ENCODE data around the gene MGARP. TPM values are rescaled to one million over a fixed set of nuclear protein-coding genes. Genes with fewer than 3 reads are reported as not detected.

Gene MGARP
- polyA plus RNA-seq, 1 of the 3 experiments (the other 2 are of a cell fraction): 22.9 TPM

GRCh38 chr4:139243448-139244365 is 36.3 kb downstream of the MGARP start (continued):
- TF ChIP-seq NRF1 (IDR thresholded peaks at IDR 0.05; ENCODE audit: low read depth, low read length) (no peak), REST (IDR thresholded peaks at IDR 0.05; ENCODE audit: low read depth, low read length) (no peak; the same call in 1 of the 2 replicates), NFIC (IDR thresholded peaks at IDR 0.05; ENCODE audit: borderline replicate concordance) (0 out of 2 replicates have a peak, but pooled peaks have one; percentile 67), RCOR1 (IDR thresholded peaks at IDR 0.05; ENCODE audit: low read length) (no peak), FOXM1 (IDR thresholded peaks at IDR 0.05; ENCODE audit: low read depth) (peak; percentile 68; the same call in 1 of the 2 replicates), POLR2AphosphoS5 (IDR thresholded peaks at IDR 0.05; ENCODE audit: low read depth, low read length) (0 out of 2 replicates have a peak, but pooled peaks have one; percentile 18), MEF2A (IDR thresholded peaks at IDR 0.05; ENCODE audit: borderline replicate concordance, low read depth) (0 out of 2 replicates have a peak, but pooled peaks have one; percentile 23), TCF12 (IDR thresholded peaks at IDR 0.05) (peak; percentile 59; the same call in 1 of the 2 replicates)
- TF ChIP-seq, protein P1, sequence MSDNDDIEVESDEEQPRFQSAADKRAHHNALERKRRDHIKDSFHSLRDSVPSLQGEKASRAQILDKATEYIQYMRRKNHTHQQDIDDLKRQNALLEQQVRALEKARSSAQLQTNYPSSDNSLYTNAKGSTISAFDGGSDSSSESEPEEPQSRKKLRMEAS (IDR thresholded peaks at IDR 0.05; ENCODE audit: low read depth): peak; percentile 46; the same call in 1 of the 2 replicates

GRCh38 chr4:139242511-139243051 is 37.4 kb downstream of the MGARP start:
- Histone ChIP-seq H4K20me1 (ENCODE audit: insufficient read depth) (no peaks in the 10 kb centered on the region), H3K9me3 (no peaks in the 10 kb centered on the region), H3K27ac (ENCODE audit: low read depth in 2 of 2, low read length in 1 of 2) (peak overlapping the region; percentile 39 to 96), H3K9me2 (no peaks in the 10 kb centered on the region), H3K36me3 (replicated peaks in 1 of 2; ENCODE audit: control insufficient read depth in 1 of 2, insufficient read depth in 2 of 2, low read length in 1 of 2) (no peaks in the 10 kb centered on the region), H3K9ac (peak overlapping the region; percentile 49), H3K4me3 (ENCODE audit: low read depth in 2 of 2, low read length in 1 of 2) (no peak overlapping the region), H3K4me2 (peak overlapping the region; percentile 53), H3K27me3 (ENCODE audit: insufficient read depth) (no peaks in the 10 kb centered on the region), H3F3A (replicated peaks; ENCODE audit: insufficient read depth) (peaks cover 43% of the 10 kb centered on the region), H3K79me2 (ENCODE audit: insufficient read depth) (no peaks in the 10 kb centered on the region), H3K4me1 (ENCODE audit: control insufficient read depth in 1 of 2, insufficient read depth in 2 of 2, low read depth in 1 of 2, low read length in 1 of 2) (peaks cover 3 to 39% of the 10 kb centered on the region in 2 experiments), H2AFZ (ENCODE audit: low read depth) (no peak overlapping the region; the same call in 1 of the 2 replicates)
- peak; percentile 40 for TF ChIP-seq JUND (IDR thresholded peaks at IDR 0.05)
- no peak for TF ChIP-seq ELF1 (IDR thresholded peaks at IDR 0.05)
- no peak for TF ChIP-seq RXRA (IDR thresholded peaks at IDR 0.05; ENCODE audit: borderline replicate concordance, low read depth)
- TF ChIP-seq FOSL2 (IDR thresholded peaks at IDR 0.05; ENCODE audit: borderline replicate concordance, low read depth): peak; percentile 39; the same call in 1 of the 2 replicates
- no peak for TF ChIP-seq ZBTB33 (IDR thresholded peaks at IDR 0.05; ENCODE audit: borderline replicate concordance, low read depth)
- peak; percentile 89 for TF ChIP-seq NFIC (IDR thresholded peaks at IDR 0.05; ENCODE audit: borderline replicate concordance)
- no peak for TF ChIP-seq RAD21 (IDR thresholded peaks at IDR 0.05; ENCODE audit: low read length)
- TF ChIP-seq TCF12 (IDR thresholded peaks at IDR 0.05): peak; percentile 74
- no peak for TF ChIP-seq REST (IDR thresholded peaks at IDR 0.05; ENCODE audit: low read depth, low read length)
- peak in 1 of 2 experiments; percentile 66; a peak in 1 of 4 replicates for TF ChIP-seq EP300 (IDR thresholded peaks at IDR 0.05; ENCODE audit: borderline replicate concordance in 1 of 2, low read depth in 1 of 2, low read length in 1 of 2)
- no peak for TF ChIP-seq GABPA (IDR thresholded peaks at IDR 0.05; ENCODE audit: low read depth)
- TF ChIP-seq PBX3 (IDR thresholded peaks at IDR 0.05): peak; percentile 80
- 48% methylated on average over 2 of the region's 2 CpGs for WGBS (ENCODE audit: low lambda C conversion rate)
- CTCF ChIA-PET: interaction anchor here (1.0 to 1.3 kb wide), 2 partner anchors 14 to 53 kb away, joined by 3 read pairs; no protein-coding TSS in a partner anchor
- DNase-seq: no peak
- POLR2A ChIA-PET: no interaction called here
